Astrocyte (in vitro differentiated cells and primary cell): ENCODE measurements around the gene LBR. TPM values are rescaled to one million over a fixed set of nuclear protein-coding genes. Genes with fewer than 3 reads are reported as not detected.
A peak's percentile ranks its signal among the peaks of the same experiment; 100 is the strongest.

Experiments used
- DNase-seq: peaks from one replicate; pipeline ENCODE4 v3.0.0-alpha.2; 2010; ENCODE audit warnings: low read depth
- FAIRE-seq: peaks from 2 replicates; lab custom pipeline; 2011; peaks lifted over from hg19 to GRCh38; lab: Jason Lieb, UNC
- H2AFZ ChIP-seq: 2 replicates; pipeline ENCODE4 v1.6.0; 2012; ENCODE audit warnings: low read depth, low read length, inconsistent platforms
- H3K27ac ChIP-seq: 2 replicates; pipeline ENCODE4 v1.5.1; 2011; ENCODE audit warnings: low read depth, low read length, inconsistent platforms
- H3K27me3 ChIP-seq: 2 replicates; pipeline ENCODE4 v1.6.0; 2011; ENCODE audit warnings: low read length, inconsistent platforms; ENCODE audit not compliant: insufficient read depth
- H3K36me3 ChIP-seq: 2 replicates; pipeline ENCODE4 v1.5.1; 2011; ENCODE audit warnings: low read length, inconsistent platforms; ENCODE audit not compliant: insufficient read depth
- H3K4me1 ChIP-seq: 2 replicates; pipeline ENCODE4 v1.5.1; 2011; ENCODE audit warnings: low read length, inconsistent platforms; ENCODE audit not compliant: insufficient read depth
- H3K4me2 ChIP-seq: 2 replicates; pipeline ENCODE4 v1.6.0; 2012; ENCODE audit warnings: low read length, inconsistent platforms
- H3K4me3 ChIP-seq: 2 replicates; pipeline ENCODE4 v1.5.1; 2011; ENCODE audit warnings: low read depth, mild to moderate bottlenecking, low read length, inconsistent platforms; ENCODE audit not compliant: insufficient read depth
- H3K79me2 ChIP-seq: 2 replicates; pipeline ENCODE4 v1.6.0; 2012; ENCODE audit warnings: mild to moderate bottlenecking, low read length, inconsistent platforms; ENCODE audit not compliant: insufficient read depth
- H3K9ac ChIP-seq: 2 replicates; pipeline ENCODE4 v1.6.0; 2012; ENCODE audit warnings: mild to moderate bottlenecking, low read length, inconsistent platforms
- H3K9me3 ChIP-seq: 2 replicates; pipeline ENCODE4 v1.5.1; 2012; ENCODE audit warnings: low read depth, mild to moderate bottlenecking, low read length, inconsistent platforms; ENCODE audit not compliant: insufficient read depth
- H4K20me1 ChIP-seq: 2 replicates; pipeline ENCODE4 v1.6.0; 2012; ENCODE audit warnings: low read length, inconsistent platforms; ENCODE audit not compliant: insufficient read depth
- H3K27ac Mint-ChIP-seq: one replicate; pipeline ENCODE4 v1.8.0; 2021; ENCODE audit warnings: mild to moderate bottlenecking, mixed read lengths; ENCODE audit not compliant: unreplicated experiment
- H3K27me3 Mint-ChIP-seq: one replicate; pipeline ENCODE4 v1.8.0; 2021; ENCODE audit warnings: low read depth, mixed read lengths; ENCODE audit not compliant: unreplicated experiment
- H3K36me3 Mint-ChIP-seq: one replicate; pipeline ENCODE4 v1.8.0; 2021; ENCODE audit warnings: low read depth, mixed read lengths; ENCODE audit not compliant: unreplicated experiment
- H3K4me1 Mint-ChIP-seq: one replicate; pipeline ENCODE4 v1.8.0; 2021; ENCODE audit warnings: low read depth, mixed read lengths; ENCODE audit not compliant: unreplicated experiment
- H3K4me3 Mint-ChIP-seq: one replicate; pipeline ENCODE4 v1.8.0; 2021; ENCODE audit warnings: mild to moderate bottlenecking, moderate library complexity, mixed read lengths; ENCODE audit not compliant: unreplicated experiment
- H3K9me3 Mint-ChIP-seq: one replicate; pipeline ENCODE4 v1.8.0; 2021; ENCODE audit warnings: mild to moderate bottlenecking, mixed read lengths; ENCODE audit not compliant: unreplicated experiment
- CTCF ChIP-seq: IDR thresholded peaks from 2 replicates; pipeline ENCODE4 v1.5.1; 2011; ENCODE audit warnings: low read depth, mild to moderate bottlenecking, inconsistent platforms, low read length, moderate library complexity; ENCODE audit not compliant: insufficient read depth
- EZH2 ChIP-seq: IDR thresholded peaks from 2 replicates; pipeline ENCODE4 v1.6.1; 2012; ENCODE audit warnings: mild to moderate bottlenecking, low read length, inconsistent platforms; ENCODE audit not compliant: insufficient read depth
- total RNA-seq: library from RNA; stranded (reverse); gene quantifications from 2 replicates; pipeline ENCODE4 v1.2.1, GENCODE V29; 2021

The LBR gene
- total RNA-seq, 1 donor from 2014 or later = 42.6 TPM

- Mint-ChIP-seq H3K27me3 (peaks cover 19% of the 10 kb centered on the region), H3K4me1 (peaks cover 12% of the 10 kb centered on the region), H3K36me3 (no peaks in the 10 kb centered on the region), H3K9me3 (peaks cover 2% of the 10 kb centered on the region), H3K27ac (no peak overlapping the region), H3K4me3 (no peak overlapping the region)
- Histone ChIP-seq H3K9me3 (no peaks in the 10 kb centered on the region), H3K4me3 (no peak overlapping the region), H3K4me1 (peaks cover 33% of the 10 kb centered on the region), H2AFZ (no peak overlapping the region), H3K36me3 (no peaks in the 10 kb centered on the region), H3K9ac (no peak overlapping the region), H3K27me3 (peaks cover 20% of the 10 kb centered on the region), H3K79me2 (no peaks in the 10 kb centered on the region), H4K20me1 (no peaks in the 10 kb centered on the region), H3K27ac (no peak overlapping the region), H3K4me2 (no peak overlapping the region)
- DNase-seq (no peak), FAIRE-seq (no peak)
- no peak for TF ChIP-seq CTCF
- no peak for TF ChIP-seq EZH2
Measured at GRCh38 chr1:225449774-225450173, 21.9 kb upstream of the LBR start.

GRCh38 chr1:225449261-225449660 is 21.4 kb upstream of the LBR start:
- peaks cover 20% of the 10 kb centered on the region for H3K27me3 ChIP-seq
- Mint-ChIP-seq H3K4me3 (no peak overlapping the region), H3K27ac (no peak overlapping the region), H3K36me3 (no peaks in the 10 kb centered on the region), H3K4me1 (peaks cover 8% of the 10 kb centered on the region), H3K9me3 (peaks cover 4% of the 10 kb centered on the region), H3K27me3 (peaks cover 20% of the 10 kb centered on the region)
- H3K27ac ChIP-seq = no peak overlapping the region
- no peaks in the 10 kb centered on the region for H4K20me1 ChIP-seq
- H3K4me3 ChIP-seq = no peak overlapping the region
- no peak for DNase-seq
- TF ChIP-seq EZH2 (no peak), CTCF (no peak)
- peaks cover 27% of the 10 kb centered on the region for H3K4me1 ChIP-seq
- no peaks in the 10 kb centered on the region for H3K9me3 ChIP-seq
- no peak overlapping the region for H2AFZ ChIP-seq
- H3K4me2 ChIP-seq = no peak overlapping the region
- H3K79me2 ChIP-seq = no peaks in the 10 kb centered on the region
- FAIRE-seq = no peak
- H3K36me3 ChIP-seq = no peaks in the 10 kb centered on the region
- H3K9ac ChIP-seq = no peak overlapping the region

- H3K27ac ChIP-seq = no peak overlapping the region
- H3K27me3 ChIP-seq = peaks cover 20% of the 10 kb centered on the region
- H3K27ac Mint-ChIP-seq = no peak overlapping the region
- H3K4me3 Mint-ChIP-seq = no peak overlapping the region
- DNase-seq (no peak), FAIRE-seq (no peak)
- H3K9me3 ChIP-seq = no peaks in the 10 kb centered on the region
- H3K79me2 ChIP-seq = no peaks in the 10 kb centered on the region
- peaks cover 4% of the 10 kb centered on the region for H3K9me3 Mint-ChIP-seq
- H3K27me3 Mint-ChIP-seq = peaks cover 20% of the 10 kb centered on the region
- no peak overlapping the region for H3K4me3 ChIP-seq
- TF ChIP-seq EZH2 = no peak
- TF ChIP-seq CTCF = no peak
- peak overlapping the region; percentile 43 for H3K4me2 ChIP-seq
- H3K4me1 ChIP-seq = peaks cover 26% of the 10 kb centered on the region
- peak overlapping the region; percentile 50 for H2AFZ ChIP-seq
- H3K9ac ChIP-seq = no peak overlapping the region
- H3K4me1 Mint-ChIP-seq = peaks cover 2% of the 10 kb centered on the region
- no peaks in the 10 kb centered on the region for H3K36me3 ChIP-seq
- no peaks in the 10 kb centered on the region for H4K20me1 ChIP-seq
- H3K36me3 Mint-ChIP-seq = no peaks in the 10 kb centered on the region
Measured at GRCh38 chr1:225448146-225448805, 20.4 kb upstream of the LBR start.
